ENCODE measurements around the gene GTPBP1. TPM values are rescaled to one million over a fixed set of nuclear protein-coding genes. Genes with fewer than 3 reads are reported as not detected.

The GTPBP1 gene
- total RNA-seq, 1 experiment from 2014 or later, result 19.3 TPM

GRCh38 chr22:38770257-38770949, 64.7 kb downstream of the GTPBP1 start:
- in situ Hi-C loops (cut with HindIII; ENCODE audit: low pct_unique_long_range_greater_than_20kb, low sequenced_read_pairs), result no loop called here

GRCh38 chr22:38772623-38772873, 66.8 kb downstream of the GTPBP1 start:
- no peak for DNase-seq (ENCODE audit: low read depth)
- in situ Hi-C loops (cut with HindIII; ENCODE audit: low pct_unique_long_range_greater_than_20kb, low sequenced_read_pairs), result no loop called here

More at GRCh38 chr22:38770257-38770949, 64.7 kb downstream of the GTPBP1 start:
- no peak for DNase-seq (ENCODE audit: low read depth)

- no peak for DNase-seq (ENCODE audit: low read depth)
- in situ Hi-C loops (cut with HindIII; ENCODE audit: low pct_unique_long_range_greater_than_20kb, low sequenced_read_pairs), result no loop called here
Observed at GRCh38 chr22:38773363-38773946, 67.7 kb downstream of the GTPBP1 start.

- no peak for DNase-seq (ENCODE audit: low read depth)
- in situ Hi-C loops (cut with HindIII; ENCODE audit: low pct_unique_long_range_greater_than_20kb, low sequenced_read_pairs), result no loop called here
Observed at GRCh38 chr22:38774496-38775166, 68.9 kb downstream of the GTPBP1 start.

- in situ Hi-C loops (cut with HindIII; ENCODE audit: low pct_unique_long_range_greater_than_20kb, low sequenced_read_pairs), result no loop called here
- DNase-seq (ENCODE audit: low read depth), result no peak
Observed at GRCh38 chr22:38775656-38776055, 69.9 kb downstream of the GTPBP1 start.

GRCh38 chr22:38776086-38776485, 70.3 kb downstream of the GTPBP1 start:
- in situ Hi-C loops (cut with HindIII; ENCODE audit: low pct_unique_long_range_greater_than_20kb, low sequenced_read_pairs), result no loop called here

GRCh38 chr22:38777087-38777671, 71.4 kb downstream of the GTPBP1 start:
- DNase-seq (ENCODE audit: low read depth), result no peak
- in situ Hi-C loops (cut with HindIII; ENCODE audit: low pct_unique_long_range_greater_than_20kb, low sequenced_read_pairs), result no loop called here

More at GRCh38 chr22:38776086-38776485, 70.3 kb downstream of the GTPBP1 start:
- no peak for DNase-seq (ENCODE audit: low read depth)

- in situ Hi-C loops (cut with HindIII; ENCODE audit: low pct_unique_long_range_greater_than_20kb, low sequenced_read_pairs), result no loop called here
Observed at GRCh38 chr22:38781033-38781432, 75.3 kb downstream of the GTPBP1 start.

GRCh38 chr22:38782402-38783094, 76.8 kb downstream of the GTPBP1 start:
- DNase-seq (ENCODE audit: low read depth), result no peak
- in situ Hi-C loops (cut with HindIII; ENCODE audit: low pct_unique_long_range_greater_than_20kb, low sequenced_read_pairs), result no loop called here

More at GRCh38 chr22:38781033-38781432, 75.3 kb downstream of the GTPBP1 start:
- no peak for DNase-seq (ENCODE audit: low read depth)

Other genes with a start within 250 kb of the GTPBP1 start
- gene KDELR3, start 237.8 kb upstream of the GTPBP1 start, total RNA-seq (2014; rRNA removed; shearing (Covaris generic); ENCODE audit: low replicate concordance), result 198 and 250 TPM in 2 replicates
- 214 and 378 TPM in 2 replicates for gene DDX17, start 199.6 kb upstream of the GTPBP1 start, total RNA-seq (2014; rRNA removed; shearing (Covaris generic); ENCODE audit: low replicate concordance)
- 2.5 and 19.8 TPM in 2 replicates for gene DMC1, start 135.8 kb upstream of the GTPBP1 start, total RNA-seq (2014; rRNA removed; shearing (Covaris generic); ENCODE audit: low replicate concordance)
- gene FAM227A, start 49.6 kb upstream of the GTPBP1 start, total RNA-seq (2014; rRNA removed; shearing (Covaris generic); ENCODE audit: low replicate concordance), result 0.24 and 2.3 TPM in 2 replicates
- gene CBY1, start 49.3 kb upstream of the GTPBP1 start, total RNA-seq (2014; rRNA removed; shearing (Covaris generic); ENCODE audit: low replicate concordance), result 45.1 and 84.5 TPM in 2 replicates
- gene TOMM22, start 24.0 kb upstream of the GTPBP1 start, total RNA-seq (2014; rRNA removed; shearing (Covaris generic); ENCODE audit: low replicate concordance), result 124 and 162 TPM in 2 replicates
- 88.1 and 113 TPM in 2 replicates for gene JOSD1, start 5.0 kb upstream of the GTPBP1 start, total RNA-seq (2014; rRNA removed; shearing (Covaris generic); ENCODE audit: low replicate concordance)
- gene SUN2, start 50.1 kb downstream of the GTPBP1 start, total RNA-seq (2014; rRNA removed; shearing (Covaris generic); ENCODE audit: low replicate concordance), result 96.0 and 110 TPM in 2 replicates
- 48.0 and 49.9 TPM in 2 replicates for gene DNAL4, start 88.2 kb downstream of the GTPBP1 start, total RNA-seq (2014; rRNA removed; shearing (Covaris generic); ENCODE audit: low replicate concordance)
- gene NPTXR, start 138.1 kb downstream of the GTPBP1 start, total RNA-seq (2014; rRNA removed; shearing (Covaris generic); ENCODE audit: low replicate concordance), result 6.2 and 6.7 TPM in 2 replicates
- 59.5 and 63.9 TPM in 2 replicates for gene CBX6, start 166.3 kb downstream of the GTPBP1 start, total RNA-seq (2014; rRNA removed; shearing (Covaris generic); ENCODE audit: low replicate concordance)